AG04450 (cell line): ENCODE results near the gene TINAGL1. TPM values are rescaled to one million over a fixed set of nuclear protein-coding genes. Genes with fewer than 3 reads are reported as not detected.

Experiments used
- CTCF ChIA-PET: fragments of 300-600, 350-600 bp; formaldehyde crosslinking; extraction: SDS; loops from one replicate; lab custom pipeline; 2022; ENCODE audit warnings: antibody characterized with exemption, inconsistent platforms; lab: Charles Lee
- POLR2A ChIA-PET: fragments of 350-600 bp; formaldehyde crosslinking; extraction: SDS; loops from one replicate; lab custom pipeline; 2021; ENCODE audit warnings: antibody characterized with exemption, inconsistent platforms; lab: Yijun Ruan, JAX
- DNase-seq: peaks from one replicate; pipeline ENCODE4 v3.0.0-alpha.2; 2011; ENCODE audit warnings: low read depth, low spot score
- H3K27ac ChIP-seq: one replicate; pipeline ENCODE4 v1.5.1; 2012; ENCODE audit warnings: low read depth, low read length, control low read depth
- H3K27me3 ChIP-seq: one replicate; pipeline ENCODE4 v1.6.0; 2012; ENCODE audit warnings: low read length; ENCODE audit not compliant: control insufficient read depth, insufficient read depth
- H3K4me3 ChIP-seq: 2 replicates; pipeline ENCODE4 v1.5.1; 2011; ENCODE audit warnings: mild to moderate bottlenecking, low read depth, low read length, control low read depth
- H3K9me3 ChIP-seq: 2 replicates; pipeline ENCODE4 v1.5.1; 2012; ENCODE audit warnings: low read length; ENCODE audit not compliant: control insufficient read depth, insufficient read depth
- CTCF ChIP-seq: IDR thresholded peaks from 2 replicates; pipeline ENCODE4 v1.5.1; 2011; ENCODE audit warnings: low read depth, low read length, control low read depth, inconsistent platforms
- polyA plus RNA-seq: library from polyadenylated mRNA; depleted of rRNA; stranded (reverse); fragments of >200 nt; gene quantifications from 2 replicates; pipeline ENCODE4 v1.2.3, GENCODE V29; 2011

TINAGL1 gene
- polyA plus RNA-seq, 1 experiment = 0.36 TPM

- Histone ChIP-seq H3K9me3 (no peaks in the 10 kb centered on the region), H3K4me3 (no peak overlapping the region), H3K27ac (no peak overlapping the region), H3K27me3 (no peaks in the 10 kb centered on the region)
- no peak for DNase-seq
- CTCF ChIA-PET = interaction anchor here (1.0 to 2.0 kb wide), 2 partner anchors 12 to 39 kb away, joined by 3 to 6 read pairs; no protein-coding TSS in a partner anchor
- POLR2A ChIA-PET = no interaction called here
- no peak for TF ChIP-seq CTCF
Measured at GRCh38 chr1:31579374-31579773, 3.1 kb downstream of the TINAGL1 start.

GRCh38 chr1:31580513-31580870, 4.2 kb downstream of the TINAGL1 start:
- TF ChIP-seq CTCF = no peak
- Histone ChIP-seq H3K4me3 (no peak overlapping the region), H3K9me3 (no peaks in the 10 kb centered on the region), H3K27me3 (no peaks in the 10 kb centered on the region), H3K27ac (no peak overlapping the region)
- ChIA-PET POLR2A (no interaction called here), CTCF (interaction anchor here (0.8 kb wide), 1 partner anchor 186 kb away, joined by 4 read pairs; no protein-coding TSS in a partner anchor)
- DNase-seq = no peak

- Histone ChIP-seq H3K27me3 (no peaks in the 10 kb centered on the region), H3K4me3 (no peak overlapping the region), H3K9me3 (no peaks in the 10 kb centered on the region), H3K27ac (no peak overlapping the region)
- no peak for DNase-seq
- POLR2A ChIA-PET = no interaction called here
- CTCF ChIA-PET = interaction anchor here (0.7 to 0.8 kb wide), 2 partner anchors 159 to 187 kb away, joined by 3 to 4 read pairs; no protein-coding TSS in a partner anchor
- TF ChIP-seq CTCF = no peak
Measured at GRCh38 chr1:31580891-31581603, 4.7 kb downstream of the TINAGL1 start.

GRCh38 chr1:31581821-31582810, 5.8 kb downstream of the TINAGL1 start:
- Histone ChIP-seq H3K27ac (no peak overlapping the region), H3K4me3 (no peak overlapping the region), H3K9me3 (no peaks in the 10 kb centered on the region), H3K27me3 (no peaks in the 10 kb centered on the region)
- no peak for TF ChIP-seq CTCF
- ChIA-PET POLR2A (no interaction called here), CTCF (no interaction called here)
- DNase-seq = no peak
